ENCODE data around the gene INTS1.

INTS1 gene

DNA sequence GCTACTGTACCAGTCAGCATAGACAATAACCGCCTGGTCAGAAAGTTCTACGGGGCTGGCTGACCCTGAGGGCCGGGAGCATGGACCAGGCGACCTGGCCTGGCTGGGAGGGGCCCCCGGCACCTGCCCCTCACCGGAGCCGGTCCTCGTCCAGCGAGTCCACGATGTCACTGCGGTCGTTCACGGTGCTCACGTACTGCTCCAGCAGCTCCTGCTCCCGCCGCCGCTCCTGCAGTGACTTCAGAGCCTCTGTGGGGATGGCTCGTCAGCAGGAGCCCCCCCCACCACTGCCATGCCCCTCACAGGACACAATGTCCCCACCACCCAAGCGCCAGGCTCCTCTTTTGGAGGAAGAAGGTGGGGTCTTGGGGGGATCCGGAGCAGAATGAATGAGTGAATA, 67.6 kb downstream of the INTS1 start:
- no peak overlapping the region for H2BK120ac ChIP-seq (ENCODE audit: low read depth, low read length)
- no peak overlapping the region for H3K4me2 ChIP-seq (ENCODE audit: low read length, poor library complexity, severe bottlenecking)
- no peak overlapping the region for H3K27ac ChIP-seq (ENCODE audit: low read length, poor library complexity, severe bottlenecking)
- H3K79me1 ChIP-seq (replicated peaks; ENCODE audit: low read length, poor library complexity, severe bottlenecking) = peaks cover 2% of the 10 kb centered on the region
- WGBS = 97% methylated on average over 18 of the region's 20 CpGs
- H2BK5ac ChIP-seq (ENCODE audit: low read depth, low read length, poor library complexity, severe bottlenecking) = no peak overlapping the region
- H2BK15ac ChIP-seq (ENCODE audit: low read depth, poor library complexity, severe bottlenecking) = no peak overlapping the region
- H3K36me3 ChIP-seq (ENCODE audit: control insufficient read depth in 1 of 2, insufficient read depth in 2 of 2, low read depth in 1 of 2, low read length in 2 of 2) = peaks cover 50 to 86% of the 10 kb centered on the region in 2 experiments
- H3K4me1 ChIP-seq (ENCODE audit: control insufficient read depth, insufficient read depth, low read depth, low read length) = peaks cover 9% of the 10 kb centered on the region
- H4K8ac ChIP-seq (ENCODE audit: low read length) = no peak overlapping the region
- DNase-seq = no peak
- no peak overlapping the region for H4K91ac ChIP-seq (ENCODE audit: low read length)
- H2AFZ ChIP-seq (ENCODE audit: low read depth, low read length) = no peak overlapping the region
- no peak overlapping the region for H3K14ac ChIP-seq (ENCODE audit: low read length in 2 of 2)
- H3K4ac ChIP-seq (ENCODE audit: low read depth in 1 of 2, low read length in 2 of 2) = no peak overlapping the region
- peaks cover 0 to 6% of the 10 kb centered on the region in 2 experiments for H3K27me3 ChIP-seq (ENCODE audit: control insufficient read depth in 1 of 2, insufficient read depth in 1 of 2, low read length in 2 of 2)
- H3K9me3 ChIP-seq (ENCODE audit: control insufficient read depth, low read length) = no peaks in the 10 kb centered on the region
- H2AK5ac ChIP-seq (ENCODE audit: low read length, severe bottlenecking) = no peak overlapping the region
- no peak overlapping the region for H3K18ac ChIP-seq (ENCODE audit: low read depth in 1 of 2, low read length in 2 of 2)
- H3K4me3 ChIP-seq (ENCODE audit: insufficient read depth in 1 of 2, low read depth in 1 of 2, low read length in 2 of 2) = no peak overlapping the region
- H2BK12ac ChIP-seq (ENCODE audit: low read length in 2 of 2) = no peak overlapping the region
- no peak overlapping the region for H3K23ac ChIP-seq (ENCODE audit: low read length in 2 of 2)
- H3K9ac ChIP-seq (ENCODE audit: low read length) = no peak overlapping the region

DNA sequence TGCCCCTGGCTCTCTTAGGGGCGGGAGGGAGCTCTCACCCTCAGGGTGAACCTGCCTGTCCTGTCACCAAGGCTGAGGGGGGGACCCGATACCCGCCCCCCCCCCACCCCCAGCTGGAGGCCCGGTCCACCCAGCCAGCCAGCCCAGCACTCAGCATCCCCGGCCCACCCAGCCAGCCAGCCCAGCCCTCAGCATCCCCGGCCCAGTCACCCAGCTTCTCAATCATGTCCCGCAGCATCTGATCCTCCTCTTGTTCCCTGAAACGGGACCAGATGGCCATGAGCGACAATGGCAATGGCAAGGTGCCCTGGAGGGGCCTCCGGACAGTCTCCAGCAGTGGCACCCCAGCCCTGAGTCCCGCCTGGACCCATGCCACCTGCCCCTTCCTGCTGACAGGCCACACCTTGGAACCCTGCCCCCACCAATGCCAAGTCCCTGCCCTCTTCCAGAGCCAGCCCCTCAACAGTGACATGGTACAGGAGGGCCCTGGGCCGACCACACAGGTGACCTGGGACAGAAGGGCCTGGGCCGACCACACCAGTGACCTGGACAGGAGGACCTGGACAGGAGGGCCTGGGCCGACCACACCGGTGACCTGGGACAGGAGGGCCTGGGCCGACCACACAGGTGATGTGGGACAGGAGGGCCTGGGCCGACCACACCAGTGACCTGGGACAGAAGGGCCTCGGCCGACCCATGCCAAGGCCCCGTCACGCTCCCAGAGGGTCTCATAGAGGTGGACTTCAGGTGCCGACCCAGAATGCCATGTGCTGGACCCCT, 69.1 kb downstream of the INTS1 start:
- Histone ChIP-seq H2BK15ac (ENCODE audit: low read depth, poor library complexity, severe bottlenecking) (no peak overlapping the region), H2BK120ac (ENCODE audit: low read depth, low read length) (no peak overlapping the region), H3K27me3 (ENCODE audit: control insufficient read depth in 1 of 2, insufficient read depth in 1 of 2, low read length in 2 of 2) (peaks cover 0 to 16% of the 10 kb centered on the region in 2 experiments), H2AK5ac (ENCODE audit: low read length, severe bottlenecking) (no peak overlapping the region), H3K9ac (ENCODE audit: low read length) (no peak overlapping the region), H3K79me1 (replicated peaks; ENCODE audit: low read length, poor library complexity, severe bottlenecking) (no peaks in the 10 kb centered on the region), H2BK5ac (ENCODE audit: low read depth, low read length, poor library complexity, severe bottlenecking) (no peak overlapping the region), H4K8ac (ENCODE audit: low read length) (no peak overlapping the region), H3K18ac (ENCODE audit: low read depth in 1 of 2, low read length in 2 of 2) (no peak overlapping the region), H3K14ac (ENCODE audit: low read length in 2 of 2) (no peak overlapping the region), H2BK12ac (ENCODE audit: low read length in 2 of 2) (no peak overlapping the region), H3K23ac (ENCODE audit: low read length in 2 of 2) (no peak overlapping the region), H4K91ac (ENCODE audit: low read length) (peak overlapping the region; percentile 35), H3K9me3 (ENCODE audit: control insufficient read depth, low read length) (no peaks in the 10 kb centered on the region), H2AFZ (ENCODE audit: low read depth, low read length) (no peak overlapping the region), H3K27ac (ENCODE audit: low read length, poor library complexity, severe bottlenecking) (no peak overlapping the region), H3K4me3 (ENCODE audit: insufficient read depth in 1 of 2, low read depth in 1 of 2, low read length in 2 of 2) (no peak overlapping the region), H3K4ac (ENCODE audit: low read depth in 1 of 2, low read length in 2 of 2) (no peak overlapping the region), H3K4me2 (ENCODE audit: low read length, poor library complexity, severe bottlenecking) (no peak overlapping the region), H3K4me1 (ENCODE audit: control insufficient read depth, insufficient read depth, low read depth, low read length) (peaks cover 9% of the 10 kb centered on the region), H3K36me3 (ENCODE audit: control insufficient read depth in 1 of 2, insufficient read depth in 2 of 2, low read depth in 1 of 2, low read length in 2 of 2) (peaks cover 35 to 76% of the 10 kb centered on the region in 2 experiments)
- no peak for DNase-seq
- 94% methylated on average over 20 of the region's 22 CpGs for WGBS

DNA sequence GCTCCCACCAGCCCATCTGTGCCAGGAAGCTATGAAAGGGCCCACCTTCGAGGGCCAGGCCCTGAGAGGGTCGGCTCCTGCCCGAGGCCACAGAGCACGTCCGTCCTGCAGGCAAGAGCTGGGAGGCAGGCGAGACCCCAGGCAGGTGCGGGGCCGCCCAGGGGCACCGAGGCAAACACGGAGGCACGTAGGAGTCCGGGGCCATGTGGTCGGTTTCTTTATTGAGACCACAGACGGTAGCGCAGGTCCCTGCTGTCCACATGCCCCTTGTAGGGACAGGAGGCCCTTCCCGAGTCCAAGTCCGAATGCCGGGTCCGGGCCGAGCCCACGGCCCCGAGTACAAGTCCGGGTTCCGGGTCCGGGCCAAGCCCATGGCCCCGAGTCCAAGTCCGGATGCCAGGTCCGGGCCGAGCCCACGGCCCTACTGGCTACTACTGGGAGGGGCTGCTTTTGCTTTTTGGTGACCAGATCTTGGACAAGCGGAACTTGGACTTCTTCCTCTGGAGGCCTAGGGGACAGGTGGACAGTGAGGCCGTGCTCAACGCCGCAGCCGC, 69.9 kb downstream of the INTS1 start:
- no peak overlapping the region for H3K9ac ChIP-seq (ENCODE audit: low read length)
- 92% methylated on average over 35 of the region's 35 CpGs for WGBS

DNA sequence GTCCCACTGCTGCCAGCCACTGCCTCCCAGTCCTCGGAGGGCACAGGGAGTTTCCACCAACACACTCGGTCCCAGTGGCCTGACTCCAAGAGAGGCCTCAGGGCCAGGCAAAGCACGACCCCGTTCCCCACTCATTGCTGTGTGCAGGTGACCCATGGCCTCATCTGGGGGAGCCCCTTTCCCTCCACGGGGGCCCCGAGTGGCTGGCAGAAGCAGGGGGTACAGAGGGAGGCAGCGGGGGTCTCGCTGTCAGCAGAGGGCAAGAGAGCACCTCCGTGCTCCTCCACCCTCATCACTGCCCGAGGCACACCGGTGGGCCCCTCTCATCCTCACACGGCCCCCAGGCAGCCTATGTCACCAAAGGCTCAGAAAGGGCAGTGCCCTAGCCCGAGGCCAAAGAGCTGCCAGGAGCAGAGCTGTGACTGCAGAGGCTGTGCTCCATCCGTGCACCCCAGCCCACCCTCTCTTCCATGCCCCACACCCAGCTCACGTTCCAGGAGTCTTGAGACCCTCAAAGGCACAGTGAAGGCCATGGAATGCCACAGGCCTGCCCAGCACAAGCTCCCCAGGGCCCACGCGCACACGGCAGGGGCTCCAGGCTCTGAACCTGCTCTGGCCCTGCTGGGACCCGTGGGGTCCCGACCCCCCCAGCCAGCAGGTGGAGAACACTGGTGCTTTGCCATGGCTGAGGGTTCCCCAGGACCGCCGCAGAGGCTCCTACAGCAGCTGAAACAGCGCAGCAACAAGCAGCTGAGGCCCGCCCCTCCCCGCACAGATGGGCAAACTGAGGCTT, 70.9 kb downstream of the INTS1 start:
- no peak overlapping the region for H3K4me3 ChIP-seq (ENCODE audit: insufficient read depth in 1 of 2, low read depth in 1 of 2, low read length in 2 of 2)
- H3K9ac ChIP-seq (ENCODE audit: low read length) = no peak overlapping the region
- peaks cover 8% of the 10 kb centered on the region for H3K4me1 ChIP-seq (ENCODE audit: control insufficient read depth, insufficient read depth, low read depth, low read length)
- no peak overlapping the region for H2AK5ac ChIP-seq (ENCODE audit: low read length, severe bottlenecking)
- H3K14ac ChIP-seq (ENCODE audit: low read length in 2 of 2) = no peak overlapping the region
- H3K4ac ChIP-seq (ENCODE audit: low read depth in 1 of 2, low read length in 2 of 2) = no peak overlapping the region
- H2BK12ac ChIP-seq (ENCODE audit: low read length in 2 of 2) = no peak overlapping the region
- H4K91ac ChIP-seq (ENCODE audit: low read length) = peak overlapping the region; percentile 7
- H3K27ac ChIP-seq (ENCODE audit: low read length, poor library complexity, severe bottlenecking) = no peak overlapping the region
- no peak overlapping the region for H2BK120ac ChIP-seq (ENCODE audit: low read depth, low read length)
- H3K4me2 ChIP-seq (ENCODE audit: low read length, poor library complexity, severe bottlenecking) = no peak overlapping the region
- no peak overlapping the region for H2AFZ ChIP-seq (ENCODE audit: low read depth, low read length)
- H3K9me3 ChIP-seq (ENCODE audit: control insufficient read depth, low read length) = no peaks in the 10 kb centered on the region
- H3K23ac ChIP-seq (ENCODE audit: low read length in 2 of 2) = no peak overlapping the region
- peaks cover 20 to 58% of the 10 kb centered on the region in 2 experiments for H3K36me3 ChIP-seq (ENCODE audit: control insufficient read depth in 1 of 2, insufficient read depth in 2 of 2, low read depth in 1 of 2, low read length in 2 of 2)
- DNase-seq = no peak
- H4K8ac ChIP-seq (ENCODE audit: low read length) = no peak overlapping the region
- H2BK5ac ChIP-seq (ENCODE audit: low read depth, low read length, poor library complexity, severe bottlenecking) = no peak overlapping the region
- H3K18ac ChIP-seq (ENCODE audit: low read depth in 1 of 2, low read length in 2 of 2) = no peak overlapping the region
- 82% methylated on average over 25 of the region's 25 CpGs for WGBS
- H2BK15ac ChIP-seq (ENCODE audit: low read depth, poor library complexity, severe bottlenecking) = no peak overlapping the region
- peaks cover 0 to 27% of the 10 kb centered on the region in 2 experiments for H3K27me3 ChIP-seq (ENCODE audit: control insufficient read depth in 1 of 2, insufficient read depth in 1 of 2, low read length in 2 of 2)
- no peaks in the 10 kb centered on the region for H3K79me1 ChIP-seq (replicated peaks; ENCODE audit: low read length, poor library complexity, severe bottlenecking)

More for the DNA sequence above, 69.9 kb downstream of the INTS1 start:
- H4K91ac ChIP-seq (ENCODE audit: low read length) = no peak overlapping the region
- DNase-seq = no peak
- H3K27me3 ChIP-seq (ENCODE audit: control insufficient read depth in 1 of 2, insufficient read depth in 1 of 2, low read length in 2 of 2) = peaks cover 0 to 22% of the 10 kb centered on the region in 2 experiments
- H2AK5ac ChIP-seq (ENCODE audit: low read length, severe bottlenecking) = no peak overlapping the region
- H3K4me2 ChIP-seq (ENCODE audit: low read length, poor library complexity, severe bottlenecking) = no peak overlapping the region
- H2BK5ac ChIP-seq (ENCODE audit: low read depth, low read length, poor library complexity, severe bottlenecking) = no peak overlapping the region
- no peaks in the 10 kb centered on the region for H3K9me3 ChIP-seq (ENCODE audit: control insufficient read depth, low read length)
- no peak overlapping the region for H3K27ac ChIP-seq (ENCODE audit: low read length, poor library complexity, severe bottlenecking)
- H3K36me3 ChIP-seq (ENCODE audit: control insufficient read depth in 1 of 2, insufficient read depth in 2 of 2, low read depth in 1 of 2, low read length in 2 of 2) = peaks cover 28 to 68% of the 10 kb centered on the region in 2 experiments
- H3K79me1 ChIP-seq (replicated peaks; ENCODE audit: low read length, poor library complexity, severe bottlenecking) = no peaks in the 10 kb centered on the region
- no peak overlapping the region for H2BK15ac ChIP-seq (ENCODE audit: low read depth, poor library complexity, severe bottlenecking)
- peaks cover 10% of the 10 kb centered on the region for H3K4me1 ChIP-seq (ENCODE audit: control insufficient read depth, insufficient read depth, low read depth, low read length)
- H2BK12ac ChIP-seq (ENCODE audit: low read length in 2 of 2) = no peak overlapping the region
- no peak overlapping the region for H3K4ac ChIP-seq (ENCODE audit: low read depth in 1 of 2, low read length in 2 of 2)
- no peak overlapping the region for H3K23ac ChIP-seq (ENCODE audit: low read length in 2 of 2)
- H3K4me3 ChIP-seq (ENCODE audit: insufficient read depth in 1 of 2, low read depth in 1 of 2, low read length in 2 of 2) = no peak overlapping the region
- H4K8ac ChIP-seq (ENCODE audit: low read length) = no peak overlapping the region
- H3K14ac ChIP-seq (ENCODE audit: low read length in 2 of 2) = no peak overlapping the region
- no peak overlapping the region for H2BK120ac ChIP-seq (ENCODE audit: low read depth, low read length)
- H2AFZ ChIP-seq (ENCODE audit: low read depth, low read length) = no peak overlapping the region
- H3K18ac ChIP-seq (ENCODE audit: low read depth in 1 of 2, low read length in 2 of 2) = no peak overlapping the region

All from mesenchymal stem cell (in vitro differentiated cells and primary cell).